H9 (cell line): Measurements from ENCODE around the gene CPNE2. TPM values are rescaled to one million over a fixed set of nuclear protein-coding genes. Genes with fewer than 3 reads are reported as not detected.

ENCODE experiments used
- DNase-seq: peaks from one replicate; pipeline ENCODE4 v3.0.0-alpha.2; 2017
- H2AFZ ChIP-seq: one replicate; pipeline ENCODE4 v1.6.1; 2013; ENCODE audit warnings: mild to moderate bottlenecking, low read length, control low read depth, moderate library complexity
- H2AK5ac ChIP-seq: 2 replicates; pipeline ENCODE4 v1.6.1; 2013; ENCODE audit warnings: low read length, control low read depth, mixed read lengths; ENCODE audit not compliant: insufficient read length
- H2BK120ac ChIP-seq: one replicate; pipeline ENCODE4 v1.6.1; 2013; ENCODE audit warnings: low read depth, mild to moderate bottlenecking, low read length, control low read depth, inconsistent platforms; ENCODE audit not compliant: poor library complexity, severe bottlenecking
- H2BK12ac ChIP-seq: 2 replicates; pipeline ENCODE4 v1.6.1; 2013; ENCODE audit warnings: low read length, control low read depth, mixed read lengths, low read depth; ENCODE audit not compliant: insufficient read length
- H2BK15ac ChIP-seq: 2 replicates; pipeline ENCODE4 v1.6.1; 2013; ENCODE audit warnings: low read depth, low read length, control low read depth
- H2BK20ac ChIP-seq: one replicate; pipeline ENCODE4 v1.6.1; 2013; ENCODE audit warnings: low read depth, mild to moderate bottlenecking, low read length, control low read depth, inconsistent platforms; ENCODE audit not compliant: poor library complexity, severe bottlenecking
- H2BK5ac ChIP-seq: 2 replicates; pipeline ENCODE4 v1.6.1; 2013; ENCODE audit warnings: low read length, control low read depth, mixed read lengths; ENCODE audit not compliant: insufficient read length
- H3K14ac ChIP-seq: 2 replicates; pipeline ENCODE4 v1.6.1; 2013; ENCODE audit warnings: low read length, control low read depth; ENCODE audit not compliant: insufficient read depth
- H3K18ac ChIP-seq: 2 replicates; pipeline ENCODE4 v1.6.1; 2013; ENCODE audit warnings: low read depth, mild to moderate bottlenecking, mixed read lengths, low read length, control low read depth; ENCODE audit not compliant: insufficient read length
- H3K23ac ChIP-seq: 2 replicates; pipeline ENCODE4 v1.6.1; 2013; ENCODE audit warnings: low read length, control low read depth, mixed read lengths, low read depth; ENCODE audit not compliant: insufficient read length
- H3K23me2 ChIP-seq: 2 replicates; pipeline ENCODE4 v1.6.1; 2013; ENCODE audit warnings: low read depth, mild to moderate bottlenecking, mixed read lengths, low read length, control low read depth; ENCODE audit not compliant: insufficient read length, poor library complexity, severe bottlenecking
- H3K27ac ChIP-seq: 2 replicates; pipeline ENCODE4 v1.5.1; 2013; ENCODE audit warnings: low read length, control low read depth, mixed read lengths, low read depth; ENCODE audit not compliant: insufficient read length
- H3K27me3 ChIP-seq: 2 replicates; pipeline ENCODE4 v1.6.1; 2013; ENCODE audit warnings: low read length, control low read depth, inconsistent platforms; ENCODE audit not compliant: insufficient read depth
- H3K4ac ChIP-seq: 2 replicates; pipeline ENCODE4 v1.6.1; 2013; ENCODE audit warnings: low read depth, mild to moderate bottlenecking, control low read depth, inconsistent platforms, low read length, moderate library complexity
- H3K4me1 ChIP-seq: 2 replicates; pipeline ENCODE4 v1.6.1; 2013; ENCODE audit warnings: low read length, control low read depth, inconsistent platforms; ENCODE audit not compliant: insufficient read depth
- H3K4me2 ChIP-seq: 2 replicates; pipeline ENCODE4 v1.6.1; 2013; ENCODE audit warnings: low read length, control low read depth, mixed read lengths; ENCODE audit not compliant: insufficient read length, insufficient read depth
- H3K56ac ChIP-seq: 2 replicates; pipeline ENCODE4 v1.6.1; 2013; ENCODE audit warnings: low read depth, mild to moderate bottlenecking, mixed read lengths, low read length, control low read depth; ENCODE audit not compliant: insufficient read length
- H3K79me1 ChIP-seq: 2 replicates; pipeline ENCODE4 v1.6.1; 2013; ENCODE audit warnings: low read depth, mild to moderate bottlenecking, moderate library complexity, low read length, control low read depth, inconsistent platforms; ENCODE audit not compliant: insufficient read depth, poor library complexity, severe bottlenecking
- H3K79me2 ChIP-seq: 2 replicates; pipeline ENCODE4 v1.6.1; 2013; ENCODE audit warnings: low read length, control low read depth, inconsistent platforms; ENCODE audit not compliant: insufficient read depth
- H3K9ac ChIP-seq: 2 replicates; pipeline ENCODE4 v1.6.1; 2013; ENCODE audit warnings: low read length, control low read depth, mixed read lengths; ENCODE audit not compliant: insufficient read length; ENCODE audit errors: extremely low read depth
- H3K9me3 ChIP-seq: one replicate; pipeline ENCODE4 v1.6.1; 2013; ENCODE audit warnings: low read depth, low read length, inconsistent platforms; ENCODE audit not compliant: control insufficient read depth
- H3T11ph ChIP-seq: one replicate; pipeline ENCODE4 v1.6.1; 2013; ENCODE audit warnings: mild to moderate bottlenecking, low read length, control low read depth, inconsistent platforms
- H4K20me1 ChIP-seq: one replicate; pipeline ENCODE4 v1.6.1; 2013; ENCODE audit not compliant: control insufficient read depth, insufficient read length, insufficient read depth
- H4K5ac ChIP-seq: 2 replicates; pipeline ENCODE4 v1.6.1; 2013; ENCODE audit warnings: low read depth, mild to moderate bottlenecking, mixed read lengths, low read length, control low read depth; ENCODE audit not compliant: insufficient read length
- H4K8ac ChIP-seq: replicated peaks from 2 replicates; pipeline ENCODE4 v1.6.1; 2013; ENCODE audit warnings: low read length, control low read depth, mixed read lengths, low read depth; ENCODE audit not compliant: insufficient read length
- H4K91ac ChIP-seq: 2 replicates; pipeline ENCODE4 v1.6.1; 2013; ENCODE audit warnings: low read depth, mild to moderate bottlenecking, moderate library complexity, mixed read lengths, low read length, control low read depth; ENCODE audit not compliant: insufficient read length
- H3K27ac Mint-ChIP-seq, 3 experiments: 2 replicates in 2 of 3; 3 replicates in 1 of 3; pipeline ENCODE4 v1.8.0; 2020 to 2021; ENCODE audit warnings: mixed read lengths in 3 of 3, mild to moderate bottlenecking in 1 of 3, moderate library complexity in 1 of 3
- H3K27me3 Mint-ChIP-seq: 2 replicates; pipeline ENCODE4 v1.8.0; 2021; ENCODE audit warnings: low read depth, mild to moderate bottlenecking, moderate library complexity, mixed read lengths
- H3K36me3 Mint-ChIP-seq, 3 experiments: 2 replicates in 2 of 3; 3 replicates in 1 of 3; pipeline ENCODE4 v1.8.0; 2020 to 2021; ENCODE audit warnings: low read depth in 3 of 3, mixed read lengths in 3 of 3; ENCODE audit not compliant: insufficient read depth in 1 of 3
- H3K4me1 Mint-ChIP-seq, 2 experiments: 2 replicates each; pipeline ENCODE4 v1.8.0; 2020; ENCODE audit warnings: mixed read lengths in 2 of 2
- H3K4me3 Mint-ChIP-seq, 2 experiments: 2 replicates in 1 of 2; 3 replicates in 1 of 2; pipeline ENCODE4 v1.8.0; 2020 to 2021; ENCODE audit warnings: mild to moderate bottlenecking in 2 of 2, mixed read lengths in 2 of 2, moderate library complexity in 1 of 2
- H3K9me3 Mint-ChIP-seq, 2 experiments: 2 replicates in 1 of 2; 3 replicates in 1 of 2; pipeline ENCODE4 v1.8.0; 2020; ENCODE audit warnings: mild to moderate bottlenecking in 2 of 2, mixed read lengths in 2 of 2, moderate library complexity in 1 of 2
- CTCF ChIP-seq: fragments of 200-600 bp; sonication (generic); conservative IDR thresholded peaks from 3 replicates; pipeline ENCODE4 v1.8.0; 2021; ENCODE audit warnings: antibody characterized with exemption, mild to moderate bottlenecking
- WGBS: extraction: QIAGEN DNeasy Blood & Tissue Kit; methylation state at CpG from one replicate; pipeline ENCODE4 v1.1.7; 2013; ENCODE audit warnings: missing lambda C conversion rate, low lambda C conversion rate, mixed read lengths; ENCODE audit not compliant: insufficient read length; ENCODE audit errors: extremely low coverage; 5-methylcytosine and 5-hydroxymethylcytosine counted together
- total RNA-seq: library from RNA; stranded (reverse); gene quantifications from 2 replicates; pipeline ENCODE4 v1.2.1, GENCODE V29; 2021

The CPNE2 gene
- total RNA-seq, 1 experiment from 2014 or later: 8.0 TPM

- Mint-ChIP-seq H3K9me3 (peaks cover 0 to 5% of the 10 kb centered on the region in 2 experiments; a peak in 2 of 5 replicates), H3K27ac (no peak overlapping the region), H3K36me3 (peaks cover 0 to 5% (median 0%) of the 10 kb centered on the region in 3 experiments; a peak in 4 of 7 replicates), H3K4me1 (peaks cover 15 to 27% of the 10 kb centered on the region in 2 experiments), H3K27me3 (peaks cover 47% of the 10 kb centered on the region), H3K4me3 (peak overlapping the region; percentile 66 to 86)
- Histone ChIP-seq H3K27me3 (peaks cover 3% of the 10 kb centered on the region; the same call in 1 of the 2 replicates), H3K9ac (no peak overlapping the region), H2BK15ac (no peak overlapping the region; the same call in 1 of the 2 replicates), H4K5ac (no peak overlapping the region), H2AFZ (no peak overlapping the region), H4K20me1 (no peaks in the 10 kb centered on the region), H2BK120ac (no peak overlapping the region), H2BK5ac (no peak overlapping the region), H3K18ac (no peak overlapping the region), H3K79me2 (no peaks in the 10 kb centered on the region), H3K4ac (no peak overlapping the region), H3K9me3 (no peaks in the 10 kb centered on the region), H3K56ac (no peak overlapping the region), H2BK12ac (no peak overlapping the region), H4K91ac (no peak overlapping the region), H3K14ac (no peak overlapping the region), H3K4me2 (peak overlapping the region; percentile 74), H3K23ac (no peak overlapping the region), H3K4me1 (no peaks in the 10 kb centered on the region), H3K23me2 (peaks cover 18% of the 10 kb centered on the region), H2BK20ac (no peak overlapping the region), H3K79me1 (no peaks in the 10 kb centered on the region), H2AK5ac (no peak overlapping the region), H3T11ph (no peak overlapping the region), H3K27ac (no peak overlapping the region), H4K8ac (no peak overlapping the region)
- TF ChIP-seq CTCF: no peak
- no CpG with 5 or more reads among the region's 18 CpGs for WGBS
- DNase-seq: no peak
Measured at GRCh38 chr16:57093666-57094564, 1.5 kb downstream of the CPNE2 start.
